CD4-positive, alpha-beta T cell treated with Interferon alpha-2 for 1 hour (primary cell): ENCODE data around the gene PRPF19.

Experiments used
- DNase-seq, 2 donors: peaks; one replicate each; pipeline ENCODE4 v3.0.0-alpha.2; 2020 to 2022

PRPF19 gene

GRCh38 chr11:60902625-60903024 is 3.8 kb downstream of the PRPF19 start:
- DNase-seq = no peak

- no peak for DNase-seq
Observed at GRCh38 chr11:60900673-60901404, 5.5 kb downstream of the PRPF19 start.

GRCh38 chr11:60899977-60900376 is 6.4 kb downstream of the PRPF19 start:
- DNase-seq = no peak

DNA sequence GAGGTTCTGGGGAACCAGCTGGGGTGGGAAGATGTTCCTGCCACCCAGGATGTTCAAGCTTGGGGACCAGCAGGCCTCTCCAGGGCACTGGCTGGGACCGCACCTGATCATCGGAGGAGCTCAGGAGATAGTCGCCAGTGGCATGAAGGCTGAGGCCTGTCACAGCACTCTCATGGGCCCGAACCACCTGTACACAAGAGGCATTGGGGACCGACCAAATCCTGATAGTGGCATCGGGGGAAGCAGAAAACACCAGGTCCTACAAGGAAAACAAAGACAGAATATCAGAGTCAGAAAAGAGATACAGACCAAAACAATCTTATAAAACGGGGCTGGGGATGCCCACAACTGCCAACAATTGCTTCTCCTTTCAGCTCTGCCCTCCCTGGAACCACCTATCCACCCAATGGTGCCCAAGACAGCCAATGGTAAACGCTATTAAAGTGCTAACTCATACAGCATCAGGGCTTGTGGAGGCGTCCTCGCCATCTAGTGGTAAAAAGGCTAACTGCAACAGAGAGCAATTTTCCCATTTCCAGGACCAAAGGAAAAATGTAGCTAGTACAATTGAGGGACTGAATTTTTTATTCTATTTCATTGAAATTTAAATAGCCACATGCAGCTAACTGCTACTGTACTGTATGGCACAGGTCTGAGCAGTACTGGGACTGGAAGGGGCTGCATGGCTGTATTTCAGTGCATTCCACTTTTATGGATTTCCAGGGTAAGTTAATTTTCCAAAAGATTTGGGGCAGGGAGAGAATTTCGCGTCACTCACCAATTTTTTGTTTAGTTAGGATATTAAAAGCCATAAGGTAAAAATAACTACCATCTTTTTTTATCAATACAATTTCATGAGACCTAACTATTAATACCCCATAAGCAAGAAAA is 7.1 kb downstream of the PRPF19 start:
- DNase-seq = peak; percentile 34 to 65

DNA sequence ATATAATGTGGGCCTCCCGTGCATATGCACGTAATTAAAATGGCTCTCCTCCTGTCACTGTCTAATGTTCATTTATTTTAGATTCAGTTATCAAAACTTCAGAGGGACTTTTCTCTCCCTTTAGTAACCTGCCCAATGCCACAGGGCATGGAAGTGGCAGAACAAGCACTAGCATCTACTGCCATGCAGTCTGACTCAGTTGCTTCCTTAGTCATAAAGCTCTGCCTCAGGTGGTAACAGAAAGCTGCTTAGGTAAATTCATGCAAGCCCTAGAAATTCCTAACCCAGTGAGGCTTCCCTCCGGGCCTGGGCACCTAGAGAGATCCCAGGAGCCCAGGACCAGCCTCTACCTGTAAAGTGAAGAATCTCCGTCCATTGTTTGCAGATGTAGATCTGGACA is 8.9 kb downstream of the PRPF19 start:
- no peak for DNase-seq

DNA sequence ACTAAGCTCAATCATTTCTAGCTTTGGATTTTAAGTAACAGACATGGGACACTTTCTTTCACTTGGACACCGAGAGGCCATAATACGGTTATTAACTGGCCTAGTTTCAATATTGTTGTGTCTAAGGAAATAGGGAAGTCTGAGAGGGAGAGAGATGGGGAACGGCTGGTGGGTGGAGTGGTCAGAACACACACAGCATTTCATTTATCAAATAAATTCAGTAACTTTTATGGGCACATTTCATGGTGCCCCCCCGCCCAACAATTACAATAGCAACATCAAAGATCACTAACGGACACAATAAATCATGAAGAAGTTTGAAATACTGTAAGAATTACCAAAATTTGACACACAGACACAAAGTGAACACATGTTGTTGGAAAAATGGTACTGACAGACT is 10.7 kb downstream of the PRPF19 start:
- no peak for DNase-seq

- no peak for DNase-seq
Observed at GRCh38 chr11:60891103-60891741, 15.2 kb downstream of the PRPF19 start.

DNA sequence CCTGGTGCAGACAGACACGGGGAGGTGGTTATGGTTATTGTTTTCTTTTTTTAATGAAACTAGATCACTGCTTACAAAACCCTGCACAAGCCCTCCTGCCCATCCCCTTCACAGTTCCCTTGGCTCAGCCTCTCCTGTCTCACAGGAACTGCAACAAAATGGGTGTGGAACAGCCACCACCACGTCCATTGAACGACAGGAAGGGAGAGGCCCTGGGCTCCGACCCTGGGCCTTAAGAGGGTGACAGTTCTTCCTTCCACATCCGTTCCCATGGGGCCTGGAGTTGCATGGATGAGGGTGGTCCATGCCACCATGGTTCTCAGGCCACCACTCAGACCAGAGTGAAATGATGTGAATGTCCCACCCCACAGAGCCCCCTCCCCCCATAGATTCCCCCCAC is 15.7 kb downstream of the PRPF19 start:
- no peak for DNase-seq

- no peak for DNase-seq
Observed at GRCh38 chr11:60889869-60890311, 16.5 kb downstream of the PRPF19 start.

DNA sequence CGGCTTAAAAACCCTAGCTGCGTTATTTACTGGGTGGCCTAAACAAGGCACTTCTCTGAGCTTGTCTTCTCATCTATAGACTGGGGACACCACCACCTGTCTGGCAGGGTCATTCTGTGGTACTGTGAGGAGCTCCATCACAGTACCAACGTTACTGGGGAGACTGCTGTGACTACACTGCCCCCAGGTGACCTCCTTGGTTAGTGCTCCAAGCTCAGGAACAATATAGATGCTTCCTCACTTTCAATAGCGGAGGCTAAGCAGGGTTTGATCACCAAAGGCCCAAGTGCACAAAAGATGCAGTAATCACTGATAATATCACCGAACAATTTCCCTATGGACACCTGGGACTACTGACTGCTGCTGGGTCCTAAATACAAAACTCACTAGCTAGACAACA is 18.8 kb downstream of the PRPF19 start:
- peak; percentile 17 to 48 for DNase-seq

GRCh38 chr11:60880643-60881282 is 25.6 kb downstream of the PRPF19 start:
- DNase-seq = no peak

DNA sequence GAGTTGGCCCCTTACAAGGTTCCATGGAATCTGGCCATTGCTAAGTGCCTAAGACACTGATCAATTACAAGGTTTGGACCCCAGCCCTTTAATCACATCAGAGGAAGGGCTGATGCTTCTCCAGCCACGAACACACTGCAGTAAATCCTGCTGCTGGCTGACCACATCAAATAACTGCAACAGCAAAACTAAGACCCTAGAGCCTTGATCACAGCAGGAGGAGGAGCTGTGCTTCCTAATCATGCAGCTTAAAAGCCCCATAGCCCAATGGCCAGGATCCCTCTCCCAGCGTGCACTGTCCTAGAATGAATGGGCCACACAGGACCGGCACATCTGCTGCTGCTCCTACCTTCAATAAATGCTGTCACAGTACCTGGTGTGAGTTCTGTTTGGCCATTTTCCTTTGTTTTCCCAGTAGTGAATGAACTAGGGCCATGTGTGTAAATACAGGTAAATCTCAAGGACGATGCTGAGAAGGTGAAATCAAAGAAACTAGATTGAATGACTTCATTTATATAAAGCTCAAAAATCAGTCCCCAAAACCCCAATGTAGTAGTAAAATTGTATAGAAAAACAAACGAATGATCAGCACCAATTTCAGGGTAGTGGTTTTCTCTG is 26.3 kb downstream of the PRPF19 start:
- no peak for DNase-seq

- DNase-seq = no peak
Observed at GRCh38 chr11:60879104-60879503, 27.3 kb downstream of the PRPF19 start.

DNA sequence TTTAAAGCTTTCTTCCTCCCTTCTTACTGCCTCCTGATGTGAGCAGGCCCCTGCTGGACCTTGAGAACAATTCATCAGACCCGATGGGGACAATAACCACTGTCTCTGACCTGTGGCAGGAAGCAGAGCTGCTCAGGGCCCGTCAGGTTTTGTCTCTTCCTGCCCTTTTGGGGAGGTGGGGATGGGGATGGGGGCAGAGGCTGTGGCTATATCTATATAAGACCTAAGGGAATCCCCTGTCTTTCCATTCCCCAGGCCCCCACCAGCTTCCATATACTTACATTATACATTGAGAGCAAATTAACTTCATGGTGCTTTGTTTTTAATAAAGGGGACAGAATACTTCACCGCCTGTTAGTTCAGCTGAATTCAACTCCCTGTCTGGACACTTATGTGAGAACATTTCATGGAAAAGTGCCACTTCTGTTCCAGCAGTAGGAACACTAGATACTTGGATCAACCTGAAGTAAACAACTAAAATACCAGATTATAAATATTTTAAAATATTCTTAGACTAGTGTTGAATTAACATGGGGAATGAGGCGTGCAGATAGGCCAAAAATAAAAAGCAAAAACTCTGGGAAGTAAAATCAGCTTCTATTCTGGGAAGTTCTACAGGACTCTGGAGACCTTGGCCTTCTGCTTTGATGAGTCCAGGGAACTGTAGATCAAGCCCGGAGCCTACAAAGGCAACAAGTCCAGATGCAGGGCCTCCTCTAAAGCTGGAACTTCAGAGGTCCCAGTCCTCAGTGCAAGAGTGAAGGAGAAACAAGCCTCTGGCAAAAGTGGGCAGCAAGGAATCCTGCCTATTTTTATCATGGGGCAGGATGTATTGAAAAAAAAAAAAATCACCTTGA is 27.9 kb downstream of the PRPF19 start:
- DNase-seq = no peak

DNA sequence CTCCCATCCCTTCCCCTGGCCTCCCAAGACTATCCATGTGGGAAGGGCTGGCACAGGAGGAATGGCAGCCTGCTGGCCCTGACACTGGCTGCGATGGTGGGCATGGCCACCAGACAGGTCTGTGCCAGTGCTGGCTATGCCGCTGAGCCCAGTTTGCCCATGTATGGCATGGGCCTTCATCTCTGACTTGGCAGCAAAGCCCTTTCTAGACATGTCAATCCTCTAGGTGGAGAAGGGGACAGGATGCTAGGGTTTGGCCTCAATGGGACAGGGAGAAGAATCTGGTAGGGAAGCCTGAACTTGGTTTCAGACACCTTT is 30.3 kb downstream of the PRPF19 start:
- no peak for DNase-seq

DNA sequence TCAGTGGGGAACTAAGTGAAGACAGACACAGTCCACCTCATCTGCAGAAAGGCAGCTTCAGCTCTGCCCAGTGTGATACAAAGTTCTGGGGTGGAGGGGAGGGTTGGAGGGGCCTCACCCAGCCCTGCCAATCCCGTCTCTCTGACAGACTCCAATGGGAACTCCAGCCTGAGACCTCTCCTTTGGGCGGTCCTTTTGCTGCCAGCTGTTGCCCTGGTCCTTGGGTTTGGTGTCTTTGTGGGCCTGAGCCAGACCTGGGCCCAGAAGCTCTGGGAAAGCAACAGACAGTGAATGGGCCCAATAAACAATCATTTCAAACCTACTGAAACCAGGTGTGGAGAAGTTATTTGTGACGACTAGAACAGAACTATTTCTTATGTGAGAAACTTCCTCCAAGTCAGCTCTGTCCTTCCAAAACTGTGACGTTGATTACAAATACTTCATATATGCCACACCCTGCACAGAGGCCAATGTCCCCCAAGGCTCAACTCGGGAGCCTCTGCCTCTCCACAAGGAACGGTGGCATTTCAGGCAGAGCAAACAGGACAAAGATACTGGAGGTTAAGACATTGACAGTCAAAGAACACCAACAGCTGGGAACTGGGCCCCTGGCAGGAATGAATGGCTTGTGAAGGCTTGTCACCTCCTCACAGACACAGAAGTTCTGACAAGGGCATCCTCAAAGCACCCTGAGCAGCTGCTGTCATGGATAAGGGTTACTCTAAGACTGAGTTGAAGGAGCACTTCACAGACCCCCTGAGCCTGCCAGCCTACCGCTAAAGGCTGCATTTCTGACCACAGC is 30.8 kb downstream of the PRPF19 start:
- DNase-seq = no peak

GRCh38 chr11:60874421-60875365 is 31.7 kb downstream of the PRPF19 start:
- DNase-seq = no peak

- DNase-seq = no peak
Observed at GRCh38 chr11:60873533-60873932, 32.9 kb downstream of the PRPF19 start.

DNA sequence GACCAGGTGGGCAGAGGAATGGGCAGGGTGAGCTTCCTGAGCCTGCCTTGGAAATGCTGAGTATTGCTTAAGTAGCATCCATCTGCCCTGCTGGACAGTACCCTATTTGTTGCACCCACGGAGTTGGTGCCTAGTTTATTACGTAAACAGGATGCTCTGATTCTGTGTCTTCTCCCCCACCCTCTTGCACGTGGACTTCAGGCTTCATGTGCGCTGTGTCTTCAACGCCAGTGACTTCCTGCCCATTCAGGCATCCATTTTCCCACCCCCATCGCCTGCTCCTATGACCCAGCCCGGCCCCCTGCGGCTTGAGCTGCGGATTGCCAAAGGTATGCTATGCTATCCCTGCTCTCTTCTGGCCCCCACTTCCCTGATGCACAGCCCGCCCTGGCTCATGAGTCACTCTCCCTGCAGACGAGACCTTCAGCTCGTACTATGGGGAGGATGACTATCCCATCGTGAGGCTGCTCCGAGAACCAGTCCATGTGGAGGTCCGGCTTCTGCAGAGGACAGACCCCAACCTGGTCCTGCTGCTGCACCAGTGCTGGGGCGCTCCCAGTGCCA is 33.3 kb downstream of the PRPF19 start:
- DNase-seq = no peak
